GM23248 (cell line): ENCODE data around the gene NKAIN2.

Experiments
- EZH2 ChIP-seq: fragments of 200-600 bp; sonication (generic); IDR thresholded peaks from 2 replicates; pipeline ENCODE4 v1.6.1; 2018; ENCODE audit warnings: antibody characterized with exemption, mild to moderate bottlenecking; ENCODE audit not compliant: insufficient read depth, poor library complexity, severe bottlenecking
- EZH2phosphoT487 ChIP-seq: fragments of 200-600 bp; sonication (generic); IDR thresholded peaks from 2 replicates; pipeline ENCODE4 v1.6.1; 2018; ENCODE audit warnings: antibody characterized with exemption, moderate library complexity, mild to moderate bottlenecking, low read depth; ENCODE audit not compliant: insufficient read depth

GRCh38 chr6:124747349-124747748, 943.7 kb downstream of the NKAIN2 start:
- TF ChIP-seq EZH2phosphoT487 (no peak), EZH2 (no peak)
